NT2/D1 (cell line): ENCODE data around the gene TKT.

ENCODE experiments used
- SUZ12 ChIP-seq: IDR thresholded peaks from 2 replicates; pipeline ENCODE4 v1.6.1; 2011; ENCODE audit not compliant: insufficient read length, insufficient read depth; ENCODE audit errors: extremely low read depth
- YY1 ChIP-seq: IDR thresholded peaks from 2 replicates; pipeline ENCODE4 v1.6.1; 2011; ENCODE audit not compliant: insufficient read length, insufficient read depth
- ZNF274 ChIP-seq: IDR thresholded peaks from 2 replicates; pipeline ENCODE4 v1.6.1; 2011; ENCODE audit warnings: mild to moderate bottlenecking, low read depth, low read length

- TF ChIP-seq ZNF274 (no peak), SUZ12 (no peak), YY1 (no peak)
Measured at GRCh38 chr3:53182764-53183355, 73.0 kb downstream of the TKT start.
